ENCODE results near the gene CASP3. TPM values are rescaled to one million over a fixed set of nuclear protein-coding genes. Genes with fewer than 3 reads are reported as not detected.
A peak's percentile ranks its signal among the peaks of the same experiment; 100 is the strongest.

Gene CASP3
- polyA plus RNA-seq (2013) = 52.7 TPM

DNA sequence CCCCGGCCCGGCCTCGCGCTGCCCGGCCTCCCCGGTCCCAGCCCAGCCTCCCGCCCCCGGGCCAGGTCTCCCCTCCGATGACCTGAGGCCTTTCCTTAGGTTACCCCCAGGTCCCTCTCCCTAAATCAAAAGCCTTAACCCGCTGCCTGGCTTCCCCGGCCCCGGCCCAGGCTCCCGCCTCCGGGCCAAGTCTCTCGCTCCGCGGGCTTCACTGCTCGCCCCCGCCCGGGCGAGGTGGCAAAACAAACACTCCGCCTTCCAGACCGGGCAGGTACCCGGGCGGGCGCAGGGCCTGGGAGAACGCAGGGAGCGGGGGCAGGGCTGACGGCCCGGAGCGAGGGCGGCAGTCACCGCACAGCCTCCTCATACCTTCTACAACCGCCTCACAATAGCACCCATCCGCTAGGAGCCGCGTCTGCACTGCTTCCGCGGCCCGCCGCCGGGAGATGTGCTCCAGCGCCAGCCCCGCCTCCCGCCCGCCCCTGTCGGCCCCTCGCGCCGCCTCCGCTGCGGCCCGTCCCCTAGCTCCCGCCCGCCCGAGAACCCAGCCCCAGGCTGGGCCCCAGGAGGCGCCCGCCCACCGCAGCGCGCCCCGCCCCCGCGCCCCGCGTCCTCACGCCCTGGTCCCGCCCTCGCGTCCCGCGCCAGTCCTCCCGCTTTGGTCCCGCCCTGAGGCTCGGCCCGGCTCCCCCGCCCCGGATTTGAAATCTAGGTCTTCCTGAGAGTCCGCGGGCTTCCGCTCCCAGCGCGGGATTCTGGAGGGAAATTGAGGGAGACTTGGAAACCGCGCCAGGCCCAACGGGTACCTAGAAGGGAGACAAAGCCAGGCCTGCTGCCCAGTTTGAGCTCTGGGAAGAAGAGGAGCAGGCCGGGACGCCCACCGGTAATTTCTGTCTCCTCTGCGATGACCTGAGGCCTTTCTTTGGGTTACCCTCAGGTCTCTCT, at the start of gene CASP3, which contains the start of gene PRIMPOL:
CASP3 (minus strand) TSS at position 422 of the 945 bp plus-strand sequence. CDS start 10,994 bp downstream, outside the sequence.
PRIMPOL (plus strand) TSS at position 713 of the 945 bp plus-strand sequence. CDS start 7,403 bp downstream, outside the sequence.
- Histone ChIP-seq H3K4me3 (ENCODE audit: control insufficient read depth in 1 of 7, extremely low read depth in 1 of 7, insufficient read depth in 4 of 7, low read depth in 2 of 7, low read length in 6 of 7) (peak within 1 kb of the TSS; percentile 79 to 95 (median 90)), H3K27ac (ENCODE audit: insufficient read depth in 1 of 2, low read depth in 1 of 2, low read length in 2 of 2, poor library complexity in 1 of 2, severe bottlenecking in 2 of 2) (peak within 1 kb of the TSS; percentile 79 to 87), H3K27me3 (replicated peaks in 2 of 5; ENCODE audit: control insufficient read depth in 4 of 5, insufficient read depth in 5 of 5, low read length in 4 of 5) (no peaks in the 10 kb centered on the region), H3K9me3 (ENCODE audit: control extremely low read depth in 1 of 5, control insufficient read depth in 4 of 5, insufficient read depth in 2 of 5, low read depth in 1 of 5, low read length in 4 of 5) (no peaks in the 10 kb centered on the region), H3K36me3 (ENCODE audit: control insufficient read depth in 4 of 4, insufficient read depth in 4 of 4, low read length in 3 of 4) (peaks cover 2 to 27% (median 14%) of the 10 kb centered on the region in 4 experiments), H3K4me1 (ENCODE audit: control extremely low read depth in 1 of 4, control insufficient read depth in 4 of 4, insufficient read depth in 4 of 4, low read length in 3 of 4) (peaks cover 21 to 47% (median 32%) of the 10 kb centered on the region in 4 experiments)
- POLR2A ChIA-PET = interaction anchor here (0.9 to 2.4 kb wide), 4 partner anchors 21 to 175 kb away, joined by 3 to 7 read pairs (median 4); partner anchors contain the start of genes CENPU and IRF2
- CTCF ChIA-PET = interaction anchor here (0.6 to 1.9 kb wide), 12 partner anchors 10 to 85 kb away, joined by 3 to 6 read pairs (median 3); partner anchors contain the start of gene CENPU
- peak; percentile 92 to 97 (median 96) for DNase-seq
- WGBS (ENCODE audit: insufficient coverage) = under 1% methylated on average over 51 of the region's 90 CpGs

DNA sequence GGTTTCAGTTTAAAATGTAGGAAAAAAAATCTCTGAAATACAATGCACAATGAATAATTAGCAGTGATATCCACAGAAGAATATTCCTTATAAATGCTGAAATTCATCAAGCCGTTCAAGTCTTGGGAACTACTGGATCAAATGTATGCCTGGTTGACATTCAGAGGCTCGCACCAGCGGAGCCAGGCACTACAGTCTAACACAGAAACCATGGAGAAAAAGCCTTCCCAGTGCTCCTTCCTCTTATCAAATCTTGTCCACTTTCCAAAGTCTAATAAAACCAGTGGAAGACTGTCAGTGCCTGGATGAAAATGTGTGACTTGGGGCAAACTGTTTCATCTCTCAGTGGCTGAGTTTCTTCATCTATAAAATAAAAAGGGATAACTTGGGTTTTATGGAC, 48.7 kb upstream of the CASP3 start:
- peaks cover 15 to 76% (median 44%) of the 10 kb centered on the region in 4 experiments for H3K36me3 ChIP-seq (ENCODE audit: control insufficient read depth in 4 of 4, insufficient read depth in 4 of 4, low read length in 3 of 4)
- ChIA-PET CTCF (interaction anchor here (0.8 to 1.9 kb wide), 3 partner anchors 11 to 22 kb away, joined by 3 to 4 read pairs (median 3); no protein-coding TSS in a partner anchor), POLR2A (no interaction called here)
- H3K4me1 ChIP-seq (ENCODE audit: control extremely low read depth in 1 of 4, control insufficient read depth in 4 of 4, insufficient read depth in 4 of 4, low read length in 3 of 4) = no peaks in the 10 kb centered on the region
- no peak for DNase-seq
- H3K27ac ChIP-seq (ENCODE audit: insufficient read depth in 1 of 2, low read depth in 1 of 2, low read length in 2 of 2, poor library complexity in 1 of 2, severe bottlenecking in 2 of 2) = no peak overlapping the region
- no peak overlapping the region for H3K4me3 ChIP-seq (ENCODE audit: control insufficient read depth in 1 of 7, extremely low read depth in 1 of 7, insufficient read depth in 4 of 7, low read depth in 2 of 7, low read length in 6 of 7)
- 100% methylated on average over 2 of the region's 3 CpGs for WGBS (ENCODE audit: insufficient coverage)
- no peaks in the 10 kb centered on the region for H3K9me3 ChIP-seq (ENCODE audit: control extremely low read depth in 1 of 5, control insufficient read depth in 4 of 5, insufficient read depth in 2 of 5, low read depth in 1 of 5, low read length in 4 of 5)
- no peaks in the 10 kb centered on the region for H3K27me3 ChIP-seq (replicated peaks in 2 of 5; ENCODE audit: control insufficient read depth in 4 of 5, insufficient read depth in 5 of 5, low read length in 4 of 5)

DNA sequence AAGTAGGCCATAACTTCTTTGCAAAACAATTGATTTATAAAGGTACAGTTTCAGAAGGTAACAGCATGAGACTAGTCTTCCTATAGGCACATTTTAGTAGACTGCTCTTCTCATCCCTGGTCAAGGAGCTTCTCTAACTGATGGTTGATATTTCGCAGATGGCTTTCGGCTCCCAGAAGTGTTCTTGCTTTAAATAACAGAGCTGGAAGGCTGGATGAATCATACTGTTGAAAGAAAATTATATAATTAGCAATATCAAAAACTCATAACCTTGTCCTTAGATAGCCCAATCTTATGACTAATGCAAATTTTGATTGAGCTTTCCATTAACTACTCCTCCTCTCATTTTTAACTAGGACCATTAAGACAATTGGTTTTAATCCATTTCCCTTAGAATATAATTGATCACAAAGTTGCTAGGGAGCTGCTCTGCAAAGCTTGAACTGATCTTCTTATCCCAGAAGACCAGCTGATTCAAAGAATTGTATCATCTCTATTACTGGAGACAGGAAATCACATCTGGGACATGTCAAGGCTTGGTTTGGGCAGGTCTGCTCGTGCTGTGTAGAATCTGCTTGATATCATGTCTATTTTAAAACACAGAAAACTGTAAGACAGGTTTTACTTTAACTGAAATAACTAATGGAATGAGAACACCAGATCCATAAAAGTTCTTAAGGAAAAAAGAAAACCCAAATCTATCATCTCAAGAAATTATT, 46.1 kb upstream of the CASP3 start:
- H3K27ac ChIP-seq (ENCODE audit: insufficient read depth in 1 of 2, low read depth in 1 of 2, low read length in 2 of 2, poor library complexity in 1 of 2, severe bottlenecking in 2 of 2) = no peak overlapping the region
- POLR2A ChIA-PET = no interaction called here

DNA sequence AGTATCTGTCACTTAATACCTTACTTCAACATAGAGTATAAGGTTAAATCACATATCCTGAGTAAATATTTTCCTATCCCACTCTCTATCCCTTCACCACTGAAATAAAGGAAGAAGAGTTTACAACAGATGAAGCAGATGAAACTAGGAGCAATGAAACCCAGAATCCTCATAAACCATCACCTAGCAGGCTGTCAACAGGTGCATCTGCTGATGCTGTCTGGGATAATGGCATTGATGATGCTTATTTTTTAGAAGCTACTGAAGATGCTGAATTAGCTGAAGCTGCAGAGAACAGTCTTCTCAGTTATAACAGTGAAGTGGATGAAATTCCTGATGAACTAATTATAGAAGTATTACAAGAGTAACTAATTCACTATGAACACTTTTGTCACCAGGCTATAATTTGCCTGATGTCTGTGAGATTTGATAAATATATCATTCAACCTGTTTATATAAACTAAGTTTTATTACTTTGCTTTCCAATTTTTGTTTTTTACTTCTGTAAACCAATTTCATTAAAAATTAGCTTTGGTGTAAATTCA, 45.2 kb upstream of the CASP3 start:
- no peak for DNase-seq
- peaks cover 0 to 2% (median 0%) of the 10 kb centered on the region in 5 experiments for H3K9me3 ChIP-seq (ENCODE audit: control extremely low read depth in 1 of 5, control insufficient read depth in 4 of 5, insufficient read depth in 2 of 5, low read depth in 1 of 5, low read length in 4 of 5)
- ChIA-PET CTCF (interaction anchor here (0.9 to 1.3 kb wide), 3 partner anchors 9 to 35 kb away, joined by 3 to 5 read pairs (median 3); no protein-coding TSS in a partner anchor), POLR2A (no interaction called here)
- H3K27ac ChIP-seq (ENCODE audit: insufficient read depth in 1 of 2, low read depth in 1 of 2, low read length in 2 of 2, poor library complexity in 1 of 2, severe bottlenecking in 2 of 2) = no peak overlapping the region
- H3K27me3 ChIP-seq (replicated peaks in 2 of 5; ENCODE audit: control insufficient read depth in 4 of 5, insufficient read depth in 5 of 5, low read length in 4 of 5) = no peaks in the 10 kb centered on the region
- H3K4me3 ChIP-seq (ENCODE audit: control insufficient read depth in 1 of 7, extremely low read depth in 1 of 7, insufficient read depth in 4 of 7, low read depth in 2 of 7, low read length in 6 of 7) = no peak overlapping the region
- H3K36me3 ChIP-seq (ENCODE audit: control insufficient read depth in 4 of 4, insufficient read depth in 4 of 4, low read length in 3 of 4) = peaks cover 12 to 53% (median 28%) of the 10 kb centered on the region in 4 experiments
- no peaks in the 10 kb centered on the region for H3K4me1 ChIP-seq (ENCODE audit: control extremely low read depth in 1 of 4, control insufficient read depth in 4 of 4, insufficient read depth in 4 of 4, low read length in 3 of 4)

More for the DNA sequence above, 46.1 kb upstream of the CASP3 start:
- Histone ChIP-seq H3K4me3 (ENCODE audit: control insufficient read depth in 1 of 7, extremely low read depth in 1 of 7, insufficient read depth in 4 of 7, low read depth in 2 of 7, low read length in 6 of 7) (no peak overlapping the region), H3K27me3 (replicated peaks in 2 of 5; ENCODE audit: control insufficient read depth in 4 of 5, insufficient read depth in 5 of 5, low read length in 4 of 5) (no peaks in the 10 kb centered on the region), H3K4me1 (ENCODE audit: control extremely low read depth in 1 of 4, control insufficient read depth in 4 of 4, insufficient read depth in 4 of 4, low read length in 3 of 4) (no peaks in the 10 kb centered on the region), H3K9me3 (ENCODE audit: control extremely low read depth in 1 of 5, control insufficient read depth in 4 of 5, insufficient read depth in 2 of 5, low read depth in 1 of 5, low read length in 4 of 5) (peaks cover 0 to 2% (median 0%) of the 10 kb centered on the region in 5 experiments), H3K36me3 (ENCODE audit: control insufficient read depth in 4 of 4, insufficient read depth in 4 of 4, low read length in 3 of 4) (peaks cover 15 to 58% (median 31%) of the 10 kb centered on the region in 4 experiments)
- CTCF ChIA-PET = interaction anchor here (1.0 to 1.3 kb wide), 2 partner anchors 10 to 20 kb away, joined by 3 to 5 read pairs; no protein-coding TSS in a partner anchor
- WGBS (ENCODE audit: insufficient coverage) = no CpG with 5 or more reads among the region's 3 CpGs
- DNase-seq = no peak

DNA sequence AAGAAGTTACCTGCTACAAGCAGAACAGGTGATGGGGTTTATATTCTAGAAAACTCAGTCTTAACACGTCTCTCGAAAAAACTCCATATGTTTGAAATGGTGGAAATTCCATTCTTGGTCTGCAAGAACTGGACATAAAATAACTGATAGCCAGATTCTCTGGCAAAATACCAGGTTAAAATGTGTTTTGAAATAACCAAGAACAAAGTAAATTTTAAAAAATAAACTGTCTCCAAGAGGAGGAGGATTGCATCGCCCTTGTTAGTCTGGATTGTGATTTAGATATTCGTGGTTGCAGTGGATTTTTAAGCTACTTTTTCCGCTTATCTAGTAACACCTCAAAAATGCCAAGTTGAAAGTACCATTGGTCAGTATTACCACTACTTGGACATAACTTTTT, 43.8 kb upstream of the CASP3 start:
- no peak for DNase-seq
- CTCF ChIA-PET = interaction anchor here (1.0 kb wide), 1 partner anchor 12 kb away, joined by 4 read pairs; no protein-coding TSS in a partner anchor
- 100% methylated on average over 4 of the region's 5 CpGs for WGBS (ENCODE audit: insufficient coverage)

DNA sequence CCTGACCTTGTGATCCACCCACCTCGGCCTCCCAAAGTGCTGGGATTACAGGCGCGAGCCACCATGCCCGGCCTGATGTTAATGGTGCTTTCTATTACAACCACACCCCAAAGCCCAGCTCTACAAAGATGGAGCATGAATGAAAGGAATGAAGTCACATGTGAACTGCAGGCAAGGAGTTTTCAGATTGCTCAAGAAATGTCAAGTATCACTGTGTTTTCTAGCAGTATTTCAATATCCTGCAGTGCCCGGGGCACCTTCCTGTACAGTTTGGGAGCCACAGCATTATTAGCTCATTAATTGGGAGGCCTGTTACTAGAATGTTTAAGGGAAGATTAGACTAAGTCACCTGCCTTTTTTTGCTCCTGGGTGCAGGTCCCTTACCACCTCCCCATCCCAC, 40.4 kb upstream of the CASP3 start:
- CTCF ChIA-PET = interaction anchor here (1.0 to 1.2 kb wide), 2 partner anchors 42 to 63 kb away, joined by 3 read pairs; no protein-coding TSS in a partner anchor
- Histone ChIP-seq H3K36me3 (ENCODE audit: control insufficient read depth in 4 of 4, insufficient read depth in 4 of 4, low read length in 3 of 4) (peaks cover 5 to 22% (median 11%) of the 10 kb centered on the region in 4 experiments), H3K4me3 (ENCODE audit: control insufficient read depth in 1 of 7, extremely low read depth in 1 of 7, insufficient read depth in 4 of 7, low read depth in 2 of 7, low read length in 6 of 7) (no peak overlapping the region), H3K27ac (ENCODE audit: insufficient read depth in 1 of 2, low read depth in 1 of 2, low read length in 2 of 2, poor library complexity in 1 of 2, severe bottlenecking in 2 of 2) (no peak overlapping the region), H3K9me3 (ENCODE audit: control extremely low read depth in 1 of 5, control insufficient read depth in 4 of 5, insufficient read depth in 2 of 5, low read depth in 1 of 5, low read length in 4 of 5) (peaks cover 0 to 2% (median 0%) of the 10 kb centered on the region in 5 experiments), H3K27me3 (replicated peaks in 2 of 5; ENCODE audit: control insufficient read depth in 4 of 5, insufficient read depth in 5 of 5, low read length in 4 of 5) (no peaks in the 10 kb centered on the region), H3K4me1 (ENCODE audit: control extremely low read depth in 1 of 4, control insufficient read depth in 4 of 4, insufficient read depth in 4 of 4, low read length in 3 of 4) (peaks cover 8 to 29% (median 18%) of the 10 kb centered on the region in 4 experiments)
- POLR2A ChIA-PET = interaction anchor here (0.6 kb wide), 1 partner anchor 44 kb away, joined by 5 read pairs; the partner anchor contains the start of gene CENPU
- WGBS (ENCODE audit: insufficient coverage) = 88% methylated on average over 1 of the region's 5 CpGs
- DNase-seq = no peak

More for the DNA sequence above, 43.8 kb upstream of the CASP3 start:
- POLR2A ChIA-PET = no interaction called here
- H3K9me3 ChIP-seq (ENCODE audit: control extremely low read depth in 1 of 5, control insufficient read depth in 4 of 5, insufficient read depth in 2 of 5, low read depth in 1 of 5, low read length in 4 of 5) = peaks cover 0 to 2% (median 0%) of the 10 kb centered on the region in 5 experiments
- H3K27ac ChIP-seq (ENCODE audit: insufficient read depth in 1 of 2, low read depth in 1 of 2, low read length in 2 of 2, poor library complexity in 1 of 2, severe bottlenecking in 2 of 2) = no peak overlapping the region
- no peaks in the 10 kb centered on the region for H3K27me3 ChIP-seq (replicated peaks in 2 of 5; ENCODE audit: control insufficient read depth in 4 of 5, insufficient read depth in 5 of 5, low read length in 4 of 5)
- H3K36me3 ChIP-seq (ENCODE audit: control insufficient read depth in 4 of 4, insufficient read depth in 4 of 4, low read length in 3 of 4) = peaks cover 15 to 48% (median 26%) of the 10 kb centered on the region in 4 experiments
- no peak overlapping the region for H3K4me3 ChIP-seq (ENCODE audit: control insufficient read depth in 1 of 7, extremely low read depth in 1 of 7, insufficient read depth in 4 of 7, low read depth in 2 of 7, low read length in 6 of 7)
- peaks cover 0 to 10% (median 3%) of the 10 kb centered on the region in 4 experiments for H3K4me1 ChIP-seq (ENCODE audit: control extremely low read depth in 1 of 4, control insufficient read depth in 4 of 4, insufficient read depth in 4 of 4, low read length in 3 of 4)
